HG03196 (cell line): Measurements from ENCODE around the gene NEURL1B.
"Not testable (repeated sequence)": the region's sequence is repeated elsewhere in the genome, so short reads cannot be mapped to it uniquely, and the experiment has no call there.

Source experiments
- ATAC-seq: cut with Tn5 transposase; IDR thresholded peaks from one replicate; pipeline ENCODE4 v1.9.1; 2021; ENCODE audit not compliant: unreplicated experiment

Gene NEURL1B

GRCh38 chr5:172692981-172693380 is 51.9 kb downstream of the NEURL1B start:
- ATAC-seq: no peak

GRCh38 chr5:172694061-172694460 is 53.0 kb downstream of the NEURL1B start:
- no peak for ATAC-seq

- no peak for ATAC-seq
Observed at GRCh38 chr5:172694541-172694940, 53.5 kb downstream of the NEURL1B start.

- ATAC-seq: no peak
Observed at GRCh38 chr5:172695232-172696054, 54.4 kb downstream of the NEURL1B start.

- ATAC-seq: no peak
Observed at GRCh38 chr5:172696171-172696849, 55.2 kb downstream of the NEURL1B start.

- ATAC-seq: peak; percentile 75
Observed at GRCh38 chr5:172697123-172698121, 56.4 kb downstream of the NEURL1B start.

- no peak for ATAC-seq
Observed at GRCh38 chr5:172699423-172699822, 58.4 kb downstream of the NEURL1B start.

- no peak for ATAC-seq
Observed at GRCh38 chr5:172699999-172700364, 58.9 kb downstream of the NEURL1B start.

- ATAC-seq: no peak
Observed at GRCh38 chr5:172700365-172701290, 59.6 kb downstream of the NEURL1B start.

- ATAC-seq: no peak
Observed at GRCh38 chr5:172701291-172701656, 60.2 kb downstream of the NEURL1B start.

GRCh38 chr5:172703952-172704351 is 62.9 kb downstream of the NEURL1B start:
- no peak for ATAC-seq

GRCh38 chr5:172705576-172706084 is 64.6 kb downstream of the NEURL1B start:
- ATAC-seq: no peak

- no peak for ATAC-seq
Observed at GRCh38 chr5:172706796-172707195, 65.7 kb downstream of the NEURL1B start.

GRCh38 chr5:172707285-172708182 is 66.5 kb downstream of the NEURL1B start:
- no peak for ATAC-seq

- no peak for ATAC-seq
Observed at GRCh38 chr5:172708183-172708505, 67.1 kb downstream of the NEURL1B start.

- ATAC-seq: no peak
Observed at GRCh38 chr5:172710676-172711075, 69.6 kb downstream of the NEURL1B start.

- ATAC-seq: not testable (repeated sequence)
Observed at GRCh38 chr5:172711321-172711861, 70.3 kb downstream of the NEURL1B start.

GRCh38 chr5:172712610-172713009 is 71.5 kb downstream of the NEURL1B start:
- no peak for ATAC-seq
